Lower leg skin (tissue), 4 donors: ENCODE data around the gene PSMD1. TPM values are rescaled to one million over a fixed set of nuclear protein-coding genes. Genes with fewer than 3 reads are reported as not detected.

Source experiments
- DNase-seq, 2 donors: peaks; one replicate each; pipeline ENCODE4 v3.0.0-alpha.2; 2019; ENCODE audit warnings: low spot score in 2 of 2
- H3K4me3 ChIP-seq: fragments of 200-600 bp; sonication (generic); 2 replicates; pipeline ENCODE4 v1.5.1; 2017; ENCODE audit warnings: mild to moderate bottlenecking, low read depth; ENCODE audit not compliant: poor library complexity, severe bottlenecking
- CTCF ChIP-seq, 3 donors: fragments of 450-650 bp; IDR thresholded peaks; one replicate each; pipeline ENCODE4 v1.5.1; 2016; ENCODE audit warnings: antibody characterized with exemption in 3 of 3, mild to moderate bottlenecking in 3 of 3, moderate library complexity in 2 of 3
- POLR2A ChIP-seq, 2 donors: fragments of 450-650 bp; IDR thresholded peaks; one replicate each; pipeline ENCODE4 v1.6.1; 2016 to 2017; ENCODE audit warnings: antibody characterized with exemption in 2 of 2, mild to moderate bottlenecking in 1 of 2, moderate library complexity in 1 of 2
- WGBS, 2 donors: methylation state at CpG; one replicate each; pipeline ENCODE4 v1.1.5; 2018; 5-methylcytosine and 5-hydroxymethylcytosine counted together
- intact Hi-C: fragments of 100-400 bp; cut with DNase I; formaldehyde crosslinking; loops from one replicate; pipeline ENCODE4 v1.15.0; 2023; ENCODE audit warnings: low total_unique reads
- total RNA-seq, 4 donors: library from RNA; depleted of rRNA; stranded (reverse); fragments of >200 nt; gene quantifications; one replicate each; pipeline ENCODE4 v1.1.0, GENCODE V29; 2016

The PSMD1 gene
- total RNA-seq, 4 donors from 2014 or later: 49.8 to 67.9 (median 57.4) TPM

GRCh38 chr2:231129216-231129615 is 72.5 kb downstream of the PSMD1 start:
- 82% methylated on average over 1 of the region's 1 CpG for WGBS, 2 donors
- no peak for DNase-seq
- TF ChIP-seq POLR2A (IDR thresholded peaks at IDR 0.05) (no peak), CTCF (IDR thresholded peaks at IDR 0.05) (no peak)
- intact Hi-C loops: no loop called here
- no peak overlapping the region for H3K4me3 ChIP-seq

GRCh38 chr2:231130336-231131056 is 73.8 kb downstream of the PSMD1 start:
- no peak overlapping the region for H3K4me3 ChIP-seq
- WGBS, 2 donors: 85 to 90% methylated on average over 6 of the region's 6 CpGs
- intact Hi-C loops: no loop called here
- TF ChIP-seq POLR2A (IDR thresholded peaks at IDR 0.05) (no peak), CTCF (IDR thresholded peaks at IDR 0.05) (no peak)
- no peak for DNase-seq

GRCh38 chr2:231132129-231132528 is 75.5 kb downstream of the PSMD1 start:
- intact Hi-C loops: no loop called here
- TF ChIP-seq POLR2A (IDR thresholded peaks at IDR 0.05) (no peak), CTCF (IDR thresholded peaks at IDR 0.05) (no peak)
- WGBS, 2 donors: 71 to 76% methylated on average over 1 of the region's 1 CpG
- no peak overlapping the region for H3K4me3 ChIP-seq
- no peak for DNase-seq

GRCh38 chr2:231133365-231134099 is 76.9 kb downstream of the PSMD1 start:
- 90 to 93% methylated on average over 1 of the region's 1 CpG for WGBS, 2 donors

GRCh38 chr2:231134910-231135655 is 78.4 kb downstream of the PSMD1 start:
- TF ChIP-seq POLR2A (IDR thresholded peaks at IDR 0.05) (no peak), CTCF (IDR thresholded peaks at IDR 0.05) (no peak)
- no peak overlapping the region for H3K4me3 ChIP-seq
- no peak for DNase-seq
- whole genome bisulfite sequencing, 2 donors: 95 to 96% methylated on average over 1 of the region's 1 CpG
- intact Hi-C loops: no loop called here

More at GRCh38 chr2:231133365-231134099, 76.9 kb downstream of the PSMD1 start:
- TF ChIP-seq CTCF (IDR thresholded peaks at IDR 0.05) (no peak), POLR2A (IDR thresholded peaks at IDR 0.05) (no peak)
- intact Hi-C loops: no loop called here
- no peak for DNase-seq
- no peak overlapping the region for H3K4me3 ChIP-seq
